ENCODE data around the gene RSPH9.

Gene RSPH9

DNA sequence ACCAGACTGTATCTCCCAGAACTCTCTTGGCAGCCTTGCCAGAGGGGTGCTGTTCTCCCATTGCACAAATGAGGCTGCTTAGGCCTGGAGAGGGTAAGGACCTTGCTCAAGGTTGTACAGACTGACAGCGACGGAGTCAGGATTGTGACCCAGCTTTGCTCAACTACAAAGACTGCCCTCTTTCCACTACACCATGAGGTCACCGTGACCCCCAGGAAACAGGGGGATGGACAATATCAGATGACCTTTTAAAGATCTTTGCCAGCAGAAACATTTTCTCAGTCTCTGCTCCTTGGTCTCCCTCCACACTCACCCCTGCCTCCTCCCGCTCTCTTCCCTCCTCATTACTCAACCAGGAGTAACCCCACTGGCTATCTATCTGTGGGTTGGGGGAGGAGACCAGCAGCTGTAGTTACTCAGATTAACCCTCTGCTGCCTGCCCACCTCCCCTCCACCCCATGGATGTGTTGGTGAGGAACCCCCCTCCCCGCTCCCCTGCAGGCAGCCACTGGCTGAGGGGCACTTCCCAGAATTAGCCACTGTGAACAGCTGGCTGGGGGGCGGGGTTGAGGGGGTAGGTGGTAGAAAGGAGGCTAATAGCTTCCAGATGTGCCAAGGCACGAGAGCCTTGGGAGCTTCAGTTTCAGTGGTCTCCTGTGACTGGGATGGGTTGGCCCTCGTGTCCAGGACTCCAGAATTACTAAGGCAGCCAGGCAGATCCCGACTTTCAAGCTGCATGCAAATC is 69.6 kb downstream of the RSPH9 start:
- DNase-seq, result no peak

GRCh38 chr6:43715056-43715788 is 70.4 kb downstream of the RSPH9 start:
- DNase-seq, result no peak

DNA sequence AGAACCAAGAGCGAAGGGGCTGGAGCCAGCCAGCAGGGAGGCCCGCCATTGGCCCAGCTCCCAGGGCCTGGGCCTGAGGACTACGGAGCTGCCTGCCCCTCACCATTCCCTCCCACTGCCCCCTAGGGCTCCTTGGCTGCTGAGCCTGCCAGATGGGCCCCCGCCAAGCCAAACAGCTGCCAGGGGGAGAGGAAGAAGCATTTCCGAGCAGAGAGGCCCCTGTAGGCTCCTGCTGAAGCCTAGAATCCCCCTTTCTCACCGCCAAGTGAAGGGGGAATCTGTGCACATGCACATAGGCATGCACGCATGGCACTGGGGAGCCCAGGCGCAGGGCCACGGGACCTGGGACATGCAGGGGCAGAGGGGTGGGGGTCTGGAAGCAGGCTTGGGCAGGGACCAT is 71.3 kb downstream of the RSPH9 start:
- no peak for DNase-seq

DNA sequence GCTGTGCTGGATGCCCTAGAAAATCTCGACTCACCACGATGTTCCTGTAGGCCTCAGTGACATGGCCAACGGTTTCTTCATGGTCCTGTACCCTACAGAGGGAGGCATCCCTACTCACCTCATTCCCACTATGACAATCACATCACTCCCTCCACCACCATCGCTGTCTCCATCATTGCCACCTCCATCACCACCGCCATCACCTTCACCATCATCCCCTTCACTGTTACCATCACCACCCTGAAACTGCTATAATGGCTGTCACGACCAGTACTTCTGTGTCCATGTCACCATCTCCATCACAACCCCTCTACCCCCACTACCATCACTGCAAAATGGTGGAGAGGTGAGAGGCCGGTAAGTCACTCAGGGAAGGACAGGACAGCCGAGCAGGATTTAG is 72.6 kb downstream of the RSPH9 start:
- DNase-seq, result no peak

DNA sequence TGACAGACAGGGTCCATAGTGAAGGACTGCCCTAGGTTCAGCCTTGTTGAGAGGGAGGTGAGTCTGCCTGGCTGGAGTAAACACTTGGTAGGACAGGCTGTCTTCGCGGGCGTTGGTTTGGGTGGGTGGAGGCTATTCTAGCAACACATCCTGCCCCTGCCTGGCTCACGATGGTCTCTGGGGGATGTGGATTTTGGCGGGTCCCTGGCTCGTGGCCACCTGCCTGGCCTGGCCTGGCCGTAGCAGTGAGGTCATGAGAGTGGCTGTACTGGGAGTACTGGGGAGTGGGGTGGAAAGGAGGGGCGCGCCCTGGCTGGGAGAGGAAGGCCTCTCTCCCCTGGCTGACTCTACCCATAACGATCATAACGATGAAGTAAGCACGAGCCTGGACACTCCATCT is 73.0 kb downstream of the RSPH9 start:
- no peak for DNase-seq

DNA sequence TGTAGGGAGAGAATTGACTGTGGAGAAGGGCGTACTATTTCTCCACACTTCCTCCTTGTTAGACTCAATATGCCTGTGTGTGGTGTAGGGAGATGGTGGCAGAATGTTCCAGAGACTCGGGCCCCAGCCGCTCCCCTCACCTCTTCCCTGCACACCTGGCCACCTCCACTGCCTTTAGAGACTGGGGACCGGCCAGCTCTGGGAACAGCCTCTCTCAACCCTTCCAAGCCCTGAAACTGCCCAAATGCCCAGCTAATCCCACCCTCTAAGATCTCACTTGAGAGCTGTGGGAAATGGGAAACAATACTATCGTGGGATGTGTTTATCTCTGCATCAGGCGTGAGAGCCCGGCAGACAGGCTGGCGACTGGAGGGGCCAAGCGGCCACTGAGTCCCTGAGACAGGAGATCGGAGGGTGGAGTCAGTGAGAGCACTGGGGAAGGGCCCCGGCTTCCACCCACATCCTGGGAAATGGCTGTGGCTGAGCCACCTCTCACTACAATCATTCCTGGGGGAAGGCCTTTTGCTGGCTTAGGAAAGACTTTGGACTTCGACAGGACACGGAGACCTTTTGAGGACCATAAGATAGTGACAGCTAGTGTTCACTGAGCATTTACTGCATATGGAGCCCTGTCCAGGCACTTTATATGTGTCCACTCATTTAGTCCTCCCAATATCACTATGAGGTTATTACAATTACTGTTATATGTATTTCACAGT is 73.7 kb downstream of the RSPH9 start:
- DNase-seq, result no peak

DNA sequence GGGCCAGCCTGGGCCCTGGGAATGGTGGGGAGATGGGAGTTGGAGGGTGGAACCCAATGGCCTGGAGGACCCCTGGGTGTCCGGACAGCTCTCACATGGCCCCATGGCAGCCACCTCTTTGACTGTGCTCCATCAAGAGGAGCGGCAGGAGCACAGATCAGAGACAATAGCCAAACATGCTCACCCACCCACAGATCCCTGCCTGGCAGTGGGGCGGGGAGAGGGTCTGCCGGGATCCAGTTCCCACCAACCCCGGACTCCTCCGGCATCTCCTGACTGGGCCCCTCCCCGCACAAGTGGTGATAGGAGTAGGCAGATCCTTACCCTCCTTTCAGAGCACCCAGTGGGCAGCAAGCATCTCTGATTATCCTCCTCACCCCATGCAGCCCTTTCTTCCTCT is 74.7 kb downstream of the RSPH9 start:
- DNase-seq, result no peak

DNA sequence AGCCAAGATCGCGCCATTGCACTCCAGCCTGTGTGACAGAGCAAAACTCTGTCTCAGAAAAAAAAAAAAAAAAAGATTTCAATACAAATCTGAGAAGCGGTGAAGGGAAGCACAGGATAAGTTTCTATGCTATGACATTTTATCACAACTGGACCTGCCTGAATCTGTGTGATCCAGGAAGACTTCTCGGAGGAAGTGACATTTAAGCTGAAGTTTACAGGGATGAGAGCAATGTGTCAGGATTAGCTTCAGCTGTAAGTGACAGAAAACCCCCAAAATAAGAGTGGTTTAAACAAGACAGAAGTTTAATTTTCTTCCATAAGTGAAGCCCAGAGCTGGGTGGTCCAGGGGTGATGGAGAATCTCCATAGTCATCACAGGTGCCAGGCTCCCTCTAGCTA is 76.2 kb downstream of the RSPH9 start:
- DNase-seq, result no peak

Measured in hematopoietic multipotent progenitor cell treated with erythropoietin and hydrocortisone succinate and interleukin-3 and kit ligand, for 8 days (in vitro differentiated cells).